CD4-positive, alpha-beta T cell treated with Interleukin-1 beta for 1 hour (primary cell): ENCODE data around the gene IRX1.

Experiments used
- DNase-seq, 2 donors: peaks; one replicate each; pipeline ENCODE4 v3.0.0-alpha.2; 2020 to 2022

Gene IRX1

GRCh38 chr5:3601061-3601710, 5.6 kb downstream of the IRX1 start:
- DNase-seq, result no peak

GRCh38 chr5:3601911-3602782, 6.5 kb downstream of the IRX1 start:
- no peak for DNase-seq

- no peak for DNase-seq
Observed at GRCh38 chr5:3602785-3603502, 7.3 kb downstream of the IRX1 start.

- no peak for DNase-seq
Observed at GRCh38 chr5:3604501-3604900, 8.9 kb downstream of the IRX1 start.

DNA sequence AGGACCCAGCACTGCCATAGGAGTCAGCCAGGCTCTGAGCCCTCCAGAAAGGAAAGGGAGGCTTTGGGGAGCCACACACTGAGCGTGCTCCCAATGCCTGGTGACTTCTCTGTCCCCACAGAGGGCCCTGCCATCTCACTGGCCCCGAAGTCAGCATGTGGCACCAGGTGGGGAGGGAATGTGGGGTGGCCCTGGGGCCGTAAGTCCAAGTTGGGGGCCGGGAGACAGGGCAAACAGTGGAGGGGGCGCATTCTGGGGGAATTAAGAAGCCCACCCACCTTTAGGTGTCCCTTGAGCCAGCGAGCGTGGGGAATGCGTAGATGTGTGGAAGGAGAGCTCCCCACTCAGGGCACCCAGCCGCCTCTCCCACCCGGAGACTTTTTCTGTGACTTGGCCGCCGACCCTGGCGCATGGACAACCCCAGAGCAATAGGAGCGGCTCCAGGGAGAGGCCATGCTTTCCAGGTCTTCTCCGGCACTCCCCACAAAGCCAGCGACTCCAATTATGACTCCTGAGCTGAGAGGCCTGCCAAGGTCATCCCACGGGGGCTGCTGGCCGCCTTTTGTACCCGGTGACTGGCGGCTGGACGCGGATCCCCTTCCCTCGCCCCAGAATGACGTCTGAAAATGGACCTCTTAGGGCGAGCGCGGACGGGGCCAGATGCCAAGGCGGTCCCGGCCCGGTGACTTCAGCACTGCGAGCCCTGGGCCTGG, 9.8 kb downstream of the IRX1 start:
- DNase-seq, result no peak

- no peak for DNase-seq
Observed at GRCh38 chr5:3606121-3606831, 10.6 kb downstream of the IRX1 start.

- DNase-seq, result no peak
Observed at GRCh38 chr5:3607541-3608181, 12.0 kb downstream of the IRX1 start.

DNA sequence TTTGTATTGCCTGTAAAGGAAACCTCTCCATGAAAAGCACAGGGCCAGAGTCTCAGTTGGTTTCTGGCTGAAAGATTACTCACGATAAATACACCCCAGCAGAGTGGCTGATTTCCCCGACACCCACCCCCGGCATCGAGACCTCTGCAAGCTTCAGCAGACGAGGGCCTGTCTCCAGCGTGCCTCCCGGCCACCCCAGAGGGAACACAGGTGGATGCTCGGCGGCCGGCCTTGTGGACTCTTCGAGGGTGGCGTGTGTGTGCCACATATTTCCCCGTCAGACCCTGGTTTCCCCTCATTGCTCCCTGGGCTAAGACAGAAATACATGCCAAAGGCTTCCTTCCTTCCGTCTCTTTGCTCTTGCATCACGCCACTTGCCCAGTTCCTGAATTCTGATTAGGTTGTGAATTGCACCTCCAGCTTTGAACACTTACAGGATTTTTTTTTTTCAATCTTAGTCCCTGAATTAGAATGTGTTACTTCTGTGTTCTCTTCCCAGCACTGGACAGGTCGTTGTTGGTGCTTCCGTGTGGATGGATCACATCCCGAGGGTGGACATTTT, 13.6 kb downstream of the IRX1 start:
- DNase-seq, result no peak

- DNase-seq, result no peak
Observed at GRCh38 chr5:3612591-3613042, 17.0 kb downstream of the IRX1 start.

GRCh38 chr5:3613726-3614125, 18.1 kb downstream of the IRX1 start:
- DNase-seq, result no peak

DNA sequence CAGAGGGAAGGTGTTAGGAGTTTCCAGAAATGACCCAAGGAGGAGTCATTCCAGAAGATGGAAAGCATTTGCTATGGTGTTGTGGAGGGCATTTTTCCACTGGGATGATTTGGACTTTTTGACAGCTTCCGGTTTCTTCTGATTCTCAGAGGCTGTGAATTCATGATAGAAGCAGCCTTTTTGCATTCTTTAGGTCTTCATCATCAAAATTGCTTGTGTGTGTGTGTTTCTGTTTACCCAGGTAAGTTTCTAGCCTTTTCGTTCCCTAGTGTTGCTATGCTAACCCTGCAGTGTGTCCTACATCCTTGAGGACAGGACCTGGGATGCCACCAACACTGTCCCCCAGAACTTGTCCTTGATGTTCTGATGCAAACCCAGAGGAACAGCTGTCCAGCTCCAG, 19.6 kb downstream of the IRX1 start:
- DNase-seq, result no peak

- DNase-seq, result no peak
Observed at GRCh38 chr5:3615829-3616228, 20.2 kb downstream of the IRX1 start.

DNA sequence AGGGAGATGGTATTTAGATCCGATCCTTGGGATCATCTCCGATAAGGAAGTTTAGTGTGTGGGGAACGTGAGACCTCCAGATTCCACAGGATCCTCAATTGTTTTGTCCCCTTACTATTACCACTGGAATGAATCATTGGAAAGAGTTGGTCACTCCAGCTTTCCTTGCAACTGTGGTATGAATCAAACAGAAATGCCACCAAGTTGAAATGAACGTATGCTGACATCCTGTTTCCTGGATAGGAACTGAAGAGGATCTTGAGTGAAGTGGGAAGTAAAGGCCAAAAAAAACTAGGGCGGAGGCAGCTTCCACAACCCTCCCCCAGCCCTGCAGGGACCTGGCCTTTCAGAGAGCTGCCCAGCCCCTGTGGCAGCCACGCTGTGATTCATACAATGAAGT, 23.9 kb downstream of the IRX1 start:
- no peak for DNase-seq

DNA sequence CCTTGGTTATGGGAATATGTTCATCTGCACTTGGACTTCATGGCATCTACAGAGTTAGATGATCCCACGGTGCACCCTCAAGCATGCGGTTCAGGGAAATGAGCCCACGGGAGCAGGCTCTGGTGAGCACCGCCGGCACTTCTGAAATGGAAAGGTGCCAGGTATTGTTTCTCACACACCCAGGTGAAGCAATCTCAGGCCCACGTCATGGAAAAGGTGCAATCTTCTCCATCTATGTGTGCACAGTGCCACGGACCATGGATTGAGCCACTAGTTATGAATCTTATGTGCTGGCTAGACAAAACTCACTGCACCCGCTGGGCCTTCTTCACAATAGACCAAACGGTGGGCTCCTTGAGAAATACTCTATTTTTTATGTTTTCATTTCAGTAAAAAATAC, 27.3 kb downstream of the IRX1 start:
- DNase-seq, result no peak

DNA sequence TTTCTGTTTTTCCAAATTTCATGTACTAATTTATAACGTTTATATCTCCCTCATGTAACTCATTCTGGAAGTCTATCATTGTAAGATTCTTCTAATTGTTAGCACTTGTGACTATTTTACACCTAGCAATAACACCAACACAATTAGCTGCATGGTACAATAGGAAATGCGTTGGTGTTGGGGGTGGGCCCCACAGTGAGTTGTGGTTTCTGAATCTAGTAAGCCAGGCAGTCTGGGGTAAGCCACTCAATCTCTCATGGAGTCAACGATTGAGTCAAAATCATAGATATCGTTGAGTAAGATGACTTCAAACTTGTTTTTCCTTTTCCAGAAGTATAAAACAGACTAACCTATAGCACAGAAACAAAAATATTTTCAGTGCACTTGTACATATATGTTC, 30.0 kb downstream of the IRX1 start:
- DNase-seq, result no peak

DNA sequence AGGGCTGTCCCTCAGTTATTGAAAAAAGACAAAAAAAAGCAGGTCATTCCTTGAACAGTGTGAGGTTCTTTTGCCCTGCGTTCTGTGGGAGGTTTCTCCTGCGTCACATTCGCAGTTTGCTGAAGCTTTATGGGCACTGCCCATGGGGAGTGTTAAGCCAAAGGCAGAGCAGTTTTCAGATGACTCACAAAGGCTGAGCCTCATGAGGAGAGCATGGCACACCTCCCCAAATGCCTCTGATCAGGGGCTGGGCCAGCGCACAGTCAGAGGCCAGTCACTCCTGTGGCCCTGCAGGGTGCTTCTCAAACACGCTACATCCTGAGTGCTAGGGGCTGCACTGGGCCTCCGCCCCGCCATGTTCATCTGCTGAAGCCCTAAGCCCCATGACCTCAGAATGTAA, 38.4 kb downstream of the IRX1 start:
- DNase-seq, result no peak

- no peak for DNase-seq
Observed at GRCh38 chr5:3639175-3639574, 43.5 kb downstream of the IRX1 start.

DNA sequence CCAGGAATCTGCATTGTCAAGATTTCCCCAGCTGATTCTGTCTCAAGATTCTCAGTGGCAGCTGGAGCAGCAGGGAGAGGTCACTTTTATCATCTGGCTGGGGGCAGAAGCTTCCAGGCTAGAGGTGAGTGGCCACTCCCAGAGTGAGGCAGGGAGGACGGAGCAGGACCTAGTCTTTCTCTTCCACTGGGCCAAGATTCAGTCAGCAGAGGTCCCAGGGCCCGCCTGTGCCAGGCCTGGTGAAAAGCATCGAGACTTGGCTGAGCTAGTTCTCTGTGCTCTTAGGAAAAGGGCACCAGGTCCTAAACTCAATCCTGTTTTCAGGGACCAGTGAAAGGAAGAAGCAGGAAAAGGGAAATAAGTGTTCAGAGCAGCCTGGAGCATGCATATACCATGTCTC, 46.6 kb downstream of the IRX1 start:
- DNase-seq, result no peak

DNA sequence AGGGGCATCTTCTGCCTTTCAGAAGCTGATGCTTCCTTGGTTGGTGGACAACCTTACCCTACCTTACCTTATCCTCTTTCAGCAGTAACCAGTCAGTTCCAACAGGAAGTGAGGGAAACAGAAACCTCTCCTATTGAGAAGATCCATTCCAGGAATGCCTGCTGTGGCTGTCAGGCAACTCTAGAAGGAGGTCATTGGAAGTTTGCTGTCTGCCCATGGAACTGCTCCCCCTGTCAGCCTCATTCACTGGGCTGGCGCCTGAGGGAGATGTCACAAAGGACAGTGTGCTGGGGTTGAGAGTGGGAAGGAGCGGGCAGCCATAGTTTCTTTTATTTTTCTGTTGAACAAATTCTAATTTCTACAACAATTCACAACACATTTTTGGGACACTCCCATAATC, 54.7 kb downstream of the IRX1 start:
- no peak for DNase-seq

DNA sequence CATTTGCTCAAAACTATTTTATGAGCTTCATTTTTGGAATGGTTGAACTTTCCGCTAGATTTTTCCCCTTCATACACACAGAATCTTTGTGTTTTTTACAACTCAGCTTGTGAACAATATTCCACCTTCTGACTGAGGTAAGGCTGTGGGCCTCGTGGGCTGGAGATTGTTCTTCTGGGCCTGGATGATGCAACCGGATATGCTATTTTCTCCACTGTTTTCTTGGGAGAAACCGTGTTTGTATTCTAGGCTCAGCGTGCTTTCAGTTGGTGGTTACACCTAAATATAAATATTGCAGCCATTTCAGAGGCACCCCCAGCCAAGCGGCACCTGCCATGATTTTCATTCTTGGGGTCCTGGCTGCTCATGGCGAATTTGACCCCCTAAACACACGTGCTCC, 55.2 kb downstream of the IRX1 start:
- DNase-seq, result no peak
